ENCODE measurements around the gene KCNC1.

DNA sequence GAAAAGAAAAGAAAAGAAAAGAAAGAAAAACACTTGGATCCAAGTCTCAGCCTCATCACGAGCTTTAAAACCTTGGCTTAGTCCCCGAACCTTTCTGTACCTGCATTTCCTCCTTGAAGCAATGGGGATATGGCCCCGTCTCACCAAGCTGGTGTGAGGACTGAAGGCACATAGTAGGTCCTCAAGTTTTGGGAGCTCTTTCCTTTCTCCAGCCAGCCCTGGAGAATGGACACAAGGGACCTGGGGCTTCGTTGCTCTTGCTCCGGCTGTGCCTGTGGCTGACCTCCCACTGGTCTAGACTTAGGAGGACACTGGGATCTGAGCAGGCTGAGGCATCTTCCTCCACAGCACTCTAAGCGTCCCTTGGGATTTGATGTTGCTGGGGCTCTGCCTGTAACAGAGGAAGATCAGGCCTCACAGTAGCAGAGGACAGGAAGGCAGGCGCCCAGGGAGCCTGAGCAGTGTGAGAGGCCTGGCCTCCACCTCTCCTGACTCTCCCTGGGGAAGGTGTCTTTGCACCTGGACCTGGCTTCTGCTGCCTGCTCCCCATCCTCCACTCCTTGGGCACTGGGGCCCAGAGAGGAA, 32.8 kb downstream of the KCNC1 start:
- TF ChIP-seq, protein P1, sequence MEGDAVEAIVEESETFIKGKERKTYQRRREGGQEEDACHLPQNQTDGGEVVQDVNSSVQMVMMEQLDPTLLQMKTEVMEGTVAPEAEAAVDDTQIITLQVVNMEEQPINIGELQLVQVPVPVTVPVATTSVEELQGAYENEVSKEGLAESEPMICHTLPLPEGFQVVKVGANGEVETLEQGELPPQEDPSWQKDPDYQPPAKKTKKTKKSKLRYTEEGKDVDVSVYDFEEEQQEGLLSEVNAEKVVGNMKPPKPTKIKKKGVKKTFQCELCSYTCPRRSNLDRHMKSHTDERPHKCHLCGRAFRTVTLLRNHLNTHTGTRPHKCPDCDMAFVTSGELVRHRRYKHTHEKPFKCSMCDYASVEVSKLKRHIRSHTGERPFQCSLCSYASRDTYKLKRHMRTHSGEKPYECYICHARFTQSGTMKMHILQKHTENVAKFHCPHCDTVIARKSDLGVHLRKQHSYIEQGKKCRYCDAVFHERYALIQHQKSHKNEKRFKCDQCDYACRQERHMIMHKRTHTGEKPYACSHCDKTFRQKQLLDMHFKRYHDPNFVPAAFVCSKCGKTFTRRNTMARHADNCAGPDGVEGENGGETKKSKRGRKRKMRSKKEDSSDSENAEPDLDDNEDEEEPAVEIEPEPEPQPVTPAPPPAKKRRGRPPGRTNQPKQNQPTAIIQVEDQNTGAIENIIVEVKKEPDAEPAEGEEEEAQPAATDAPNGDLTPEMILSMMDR (IDR thresholded peaks at IDR 0.05; ENCODE audit: poor library complexity) = no peak
- no peak for TF ChIP-seq EZH2 (IDR thresholded peaks at IDR 0.05; ENCODE audit: borderline replicate concordance)
